HS-5 (cell line): ENCODE results near the gene FGF1.

ENCODE experiments used
- DNase-seq: peaks from one replicate; pipeline ENCODE4 v3.0.0-alpha.2; 2012; ENCODE audit warnings: low read depth

Gene FGF1

GRCh38 chr5:142576303-142576702 is 109.6 kb downstream of the FGF1 start:
- no peak for DNase-seq

- DNase-seq, result no peak
These were observed 113.9 kb downstream of the FGF1 start for GRCh38 chr5:142572006-142572405.

GRCh38 chr5:142571371-142571770 is 114.5 kb downstream of the FGF1 start:
- DNase-seq, result no peak

- no peak for DNase-seq
These were observed 116.0 kb downstream of the FGF1 start for GRCh38 chr5:142569905-142570304.

GRCh38 chr5:142568996-142569335 is 116.9 kb downstream of the FGF1 start:
- no peak for DNase-seq

- no peak for DNase-seq
These were observed 117.5 kb downstream of the FGF1 start for GRCh38 chr5:142568283-142568995.

- no peak for DNase-seq
These were observed 124.3 kb downstream of the FGF1 start for GRCh38 chr5:142561486-142562097.

GRCh38 chr5:142561029-142561428 is 124.9 kb downstream of the FGF1 start:
- no peak for DNase-seq

GRCh38 chr5:142552107-142552506 is 133.8 kb downstream of the FGF1 start:
- DNase-seq, result no peak

GRCh38 chr5:142551338-142552067 is 134.4 kb downstream of the FGF1 start:
- DNase-seq, result no peak

GRCh38 chr5:142550471-142550870 is 135.4 kb downstream of the FGF1 start:
- no peak for DNase-seq

GRCh38 chr5:142549834-142550233 is 136.1 kb downstream of the FGF1 start:
- no peak for DNase-seq

GRCh38 chr5:142548739-142549275 is 137.1 kb downstream of the FGF1 start:
- DNase-seq, result peak; percentile 80

- no peak for DNase-seq
These were observed 138.2 kb downstream of the FGF1 start for GRCh38 chr5:142547445-142548380.

GRCh38 chr5:142545650-142546322 is 140.1 kb downstream of the FGF1 start:
- no peak for DNase-seq

- no peak for DNase-seq
These were observed 140.8 kb downstream of the FGF1 start for GRCh38 chr5:142544946-142545649.

- no peak for DNase-seq
These were observed 141.7 kb downstream of the FGF1 start for GRCh38 chr5:142544071-142544753.

- no peak for DNase-seq
These were observed 143.0 kb downstream of the FGF1 start for GRCh38 chr5:142542906-142543305.
